GM12878 (cell line): ENCODE results near the gene MTFR2. TPM values are rescaled to one million over a fixed set of nuclear protein-coding genes. Genes with fewer than 3 reads are reported as not detected.

Experiments
- BCLAF1 ChIP-seq: fragments of 450-650 bp; IDR thresholded peaks from 2 replicates; pipeline ENCODE4 v1.6.1; 2017; ENCODE audit warnings: antibody characterized with exemption, mild to moderate bottlenecking, moderate library complexity
- E4F1 ChIP-seq: fragments of 450-650 bp; IDR thresholded peaks from 2 replicates; pipeline ENCODE4 v1.6.1; 2018; ENCODE audit warnings: borderline replicate concordance, mild to moderate bottlenecking; ENCODE audit not compliant: partially characterized antibody
- ESRRA ChIP-seq: IDR thresholded peaks from 2 replicates; pipeline ENCODE4 v1.6.1; 2012; ENCODE audit warnings: mild to moderate bottlenecking, low read length, improper control_type of control experiment
- EZH2 ChIP-seq: IDR thresholded peaks from 2 replicates; pipeline ENCODE4 v1.6.1; 2012; ENCODE audit warnings: low read depth, mild to moderate bottlenecking, control low read depth, inconsistent platforms, low read length, borderline replicate concordance; ENCODE audit not compliant: control insufficient read depth
- FOXK2 ChIP-seq: fragments of 450-650 bp; IDR thresholded peaks from 2 replicates; pipeline ENCODE4 v1.6.1; 2017; ENCODE audit warnings: mild to moderate bottlenecking, moderate library complexity
- GATAD2B ChIP-seq: fragments of 450-650 bp; conservative IDR thresholded peaks from 2 replicates; pipeline ENCODE4 v1.6.1; 2017; ENCODE audit warnings: low read depth, mild to moderate bottlenecking, moderate library complexity
- JUNB ChIP-seq: IDR thresholded peaks from 2 replicates; pipeline ENCODE4 v1.6.1; 2016; ENCODE audit warnings: antibody characterized with exemption, mild to moderate bottlenecking
- JUND ChIP-seq: IDR thresholded peaks from 2 replicates; pipeline ENCODE4 v1.6.1; 2012; ENCODE audit warnings: low read depth, mild to moderate bottlenecking, low read length, improper control_type of control experiment, moderate library complexity
- MTA3 ChIP-seq: IDR thresholded peaks from 2 replicates; pipeline ENCODE4 v1.6.1; 2012; ENCODE audit warnings: low read length, inconsistent platforms, borderline replicate concordance
- NFIC ChIP-seq: IDR thresholded peaks from 2 replicates; pipeline ENCODE4 v1.6.1; 2012; ENCODE audit warnings: low read depth, mild to moderate bottlenecking, inconsistent platforms, low read length, moderate library complexity
- POLR2AphosphoS5 ChIP-seq: IDR thresholded peaks from 2 replicates; pipeline ENCODE4 v1.6.1; 2011; ENCODE audit warnings: mild to moderate bottlenecking, low read length, inconsistent platforms
- PRDM15 ChIP-seq: fragments of 450-650 bp; formaldehyde crosslinking; IDR thresholded peaks from 2 replicates; pipeline ENCODE4 v1.4.0; 2020; ENCODE audit warnings: mild to moderate bottlenecking, moderate library complexity
- SRF ChIP-seq, 2 experiments: IDR thresholded peaks; 2 replicates each; pipeline ENCODE4 v1.6.1; 2011; ENCODE audit warnings: low read depth in 2 of 2, low read length in 2 of 2, mild to moderate bottlenecking in 1 of 2, moderate library complexity in 1 of 2
- TARDBP ChIP-seq: IDR thresholded peaks from 2 replicates; pipeline ENCODE4 v1.6.1; 2016; ENCODE audit warnings: borderline replicate concordance
- ZNF687 ChIP-seq: fragments of 450-650 bp; IDR thresholded peaks from 2 replicates; pipeline ENCODE4 v1.6.1; 2017; ENCODE audit warnings: mild to moderate bottlenecking, moderate library complexity
- ZSCAN29 ChIP-seq: fragments of 450-650 bp; IDR thresholded peaks from 2 replicates; pipeline ENCODE4 v1.6.1; 2017; ENCODE audit warnings: mild to moderate bottlenecking, moderate library complexity
- polyA plus RNA-seq, 11 experiments: library from polyadenylated mRNA; depleted of rRNA in 4 of 11; unstranded in 6 of 11; stranded (reverse) in 5 of 11; fragments of >200 nt; fragmentation: Nextera tagmentation in 4 of 11; fragmentation: Illumina TruSeq in 1 of 11; extraction: Ambion mirVana in 4 of 11; extraction: Trizol in 1 of 11; gene quantifications; 1 replicate in 1 of 11; 2 replicates in 10 of 11; pipeline versions ENCODE4 v1.2.1 to v1.2.3, GENCODE V29; 2011 to 2016; ENCODE audit warnings: inconsistent platforms in 2 of 11, missing spikeins in 2 of 11, low read depth in 1 of 11
- total RNA-seq, 4 experiments: library from RNA; depleted of rRNA in 3 of 4; stranded (reverse); fragments of >200 nt in 3 of 4; fragmentation: Illumina TruSeq in 1 of 4; extraction: Trizol in 1 of 4; gene quantifications; 2 replicates each; pipeline versions ENCODE4 v1.2.1 to v1.2.3, GENCODE V29; 2013 to 2021

MTFR2 gene
- total and polyA plus RNA-seq, 10 of the 15 experiments (the other 5 are each of a cell fraction or from before 2014, with no cell fraction given) = 7.3 to 33.5 (median 25.3) TPM

GRCh38 chr6:136249811-136250685 lies at the start of gene MTFR2 (continued):
- no peak for TF ChIP-seq BCLAF1
- no peak for TF ChIP-seq TARDBP
- TF ChIP-seq SRF (IDR thresholded peaks at IDR 0.05; ENCODE audit: low read depth in 2 of 2, low read length in 2 of 2) = peak; percentile 10 to 92; a peak in 2 of 4 replicates
- TF ChIP-seq NFIC = peak; percentile 24; the same call in 1 of the 2 replicates
- no peak for TF ChIP-seq ZNF687
- peak; percentile 88 for TF ChIP-seq POLR2AphosphoS5
- TF ChIP-seq ESRRA = no peak
- TF ChIP-seq MTA3 = peak; percentile 95; the same call in 1 of the 2 replicates
- TF ChIP-seq EZH2 = no peak
- no peak for TF ChIP-seq PRDM15 (CRISPR knock-in tag)
- TF ChIP-seq FOXK2 = peak; percentile 70
- peak; percentile 98 for TF ChIP-seq GATAD2B
- TF ChIP-seq ZSCAN29 = no peak
- peak; percentile 36; the same call in 1 of the 2 replicates for TF ChIP-seq JUND
- no peak for TF ChIP-seq JUNB
- TF ChIP-seq E4F1 = peak; percentile 96
